ENCODE measurements around the gene LAMA4.

GRCh38 chr6:112216662-112217551, 37.5 kb downstream of the LAMA4 start:
- TF ChIP-seq POLR2AphosphoS5 (IDR thresholded peaks at IDR 0.05; ENCODE audit: low read depth, low read length) (no peak), POLR2A (IDR thresholded peaks at IDR 0.05; ENCODE audit: low read depth, low read length) (no peak), POU2F2 (IDR thresholded peaks at IDR 0.05; ENCODE audit: low read depth, low read length) (no peak), TAF1 (IDR thresholded peaks at IDR 0.05; ENCODE audit: low read depth, low read length) (no peak), PAX5 (IDR thresholded peaks at IDR 0.05; ENCODE audit: insufficient read depth, low read length, severe bottlenecking) (no peak), SPI1 (IDR thresholded peaks at IDR 0.05; ENCODE audit: low read depth, low read length) (no peak)
